H1 (cell line): ENCODE results near the gene CDKL5. TPM values are rescaled to one million over a fixed set of nuclear protein-coding genes. Genes with fewer than 3 reads are reported as not detected.

Experiments used
- CHD2 ChIP-seq: IDR thresholded peaks from 2 replicates; pipeline ENCODE4 v1.6.1; 2012; ENCODE audit warnings: low read length, improper control_type of control experiment
- ZNF274 ChIP-seq: IDR thresholded peaks from 2 replicates; pipeline ENCODE4 v1.7.0; 2012; ENCODE audit warnings: low read length, borderline replicate concordance; ENCODE audit errors: extremely low read depth
- polyA plus RNA-seq, 7 experiments: library from polyadenylated mRNA; depleted of rRNA in 3 of 7; stranded (reverse) in 5 of 7; unstranded in 2 of 7; fragments of >200 nt in 5 of 7; fragments of 200-250 nt in 2 of 7; gene quantifications; 1 replicate in 5 of 7; 2 replicates in 1 of 7; 4 replicates in 1 of 7; pipeline versions ENCODE4 v1.2.1 to v1.2.3, GENCODE V29; 2011 to 2013; ENCODE audit warnings: missing spikeins in 2 of 7, mixed read lengths in 2 of 7
- total RNA-seq: library from RNA; stranded (reverse); fragmentation: NEBNext Ultra II Directional; extraction: Animal tissue kit (Norgen Biotek cat#: 25700); gene quantifications from 2 replicates; pipeline ENCODE4 v1.2.1, GENCODE V29; 2021

Gene CDKL5
- total and polyA plus RNA-seq, 2 of the 8 experiments (the other 6 are each of a cell fraction or from before 2014, with no cell fraction given): 5.5 to 15.6 TPM

GRCh38 chrX:18616688-18617406 is 191.4 kb downstream of the CDKL5 start (continued):
- TF ChIP-seq ZNF274 (no peak), CHD2 (no peak)
